ENCODE data around the gene MACF1.

GRCh38 chr1:39261712-39262221 is 57.3 kb downstream of the MACF1 start:
- TF ChIP-seq CTCF (IDR thresholded peaks at IDR 0.05) (no peak), POLR2A (IDR thresholded peaks at IDR 0.05) (no peak)

All from uterus (tissue), 2 donors.